Skeletal muscle tissue (tissue), 4 donors: ENCODE measurements around the gene NAT9. TPM values are rescaled to one million over a fixed set of nuclear protein-coding genes. Genes with fewer than 3 reads are reported as not detected.

Experiments used
- H3K27ac ChIP-seq: one replicate; pipeline ENCODE4 v1.7.0; 2013; ENCODE audit warnings: mild to moderate bottlenecking, low read depth, low read length, inconsistent platforms
- H3K27me3 ChIP-seq, 3 donors: one replicate each; pipeline ENCODE4 v1.7.0; 2013; ENCODE audit warnings: low read length in 3 of 3; ENCODE audit not compliant: control insufficient read depth in 3 of 3, insufficient read depth in 3 of 3
- H3K36me3 ChIP-seq, 3 donors: one replicate each; pipeline ENCODE4 v1.7.0; 2013; ENCODE audit warnings: low read length in 3 of 3; ENCODE audit not compliant: control insufficient read depth in 3 of 3, insufficient read depth in 3 of 3
- H3K4me1 ChIP-seq, 3 donors: one replicate each; pipeline ENCODE4 v1.7.0; 2013; ENCODE audit warnings: low read length in 3 of 3, mild to moderate bottlenecking in 3 of 3; ENCODE audit not compliant: control insufficient read depth in 3 of 3, insufficient read depth in 3 of 3
- H3K4me3 ChIP-seq, 3 donors: one replicate each; pipeline ENCODE4 v1.7.0; 2013; ENCODE audit warnings: low read length in 3 of 3
- H3K9ac ChIP-seq, 3 donors: one replicate each; pipeline ENCODE4 v1.7.0; 2013; ENCODE audit warnings: low read length in 3 of 3, mild to moderate bottlenecking in 3 of 3, moderate library complexity in 2 of 3, low read depth in 1 of 3
- H3K9me3 ChIP-seq, 3 donors: one replicate each; pipeline ENCODE4 v1.7.0; 2013; ENCODE audit warnings: low read length in 3 of 3; ENCODE audit not compliant: control insufficient read depth in 3 of 3
- total RNA-seq: library from RNA; depleted of rRNA; stranded (reverse); fragments of >200 nt; gene quantifications from one replicate; pipeline ENCODE4 v1.2.3, GENCODE V29; 2014
- donor health status: Osteomylitis.

Gene NAT9
- total RNA-seq, 1 donor from 2014 or later: 17.7 TPM

- Histone ChIP-seq H3K9ac (no peak overlapping the region), H3K9me3 (no peaks in the 10 kb centered on the region), H3K4me3 (no peak overlapping the region), H3K36me3 (peaks cover 10 to 16% (median 14%) of the 10 kb centered on the region in 3 donors), H3K4me1 (peaks cover 0 to 9% (median 6%) of the 10 kb centered on the region in 3 donors), H3K27ac (no peak overlapping the region), H3K27me3 (no peaks in the 10 kb centered on the region)
Measured at GRCh38 chr17:74805591-74805991, 29.4 kb upstream of the NAT9 start.

GRCh38 chr17:74804683-74805082, 28.5 kb upstream of the NAT9 start:
- peaks cover 14 to 23% (median 19%) of the 10 kb centered on the region in 3 donors for H3K36me3 ChIP-seq
- H3K9ac ChIP-seq: no peak overlapping the region
- H3K9me3 ChIP-seq: no peaks in the 10 kb centered on the region
- no peak overlapping the region for H3K4me3 ChIP-seq
- peaks cover 0 to 9% (median 6%) of the 10 kb centered on the region in 3 donors for H3K4me1 ChIP-seq
- no peak overlapping the region for H3K27ac ChIP-seq
- H3K27me3 ChIP-seq: no peaks in the 10 kb centered on the region

- no peak overlapping the region for H3K9ac ChIP-seq
- no peak overlapping the region for H3K4me3 ChIP-seq
- no peaks in the 10 kb centered on the region for H3K9me3 ChIP-seq
- H3K4me1 ChIP-seq: peaks cover 0 to 9% (median 6%) of the 10 kb centered on the region in 3 donors
- peaks cover 21 to 25% (median 23%) of the 10 kb centered on the region in 3 donors for H3K36me3 ChIP-seq
- no peak overlapping the region for H3K27ac ChIP-seq
- no peaks in the 10 kb centered on the region for H3K27me3 ChIP-seq
Measured at GRCh38 chr17:74803971-74804370, 27.8 kb upstream of the NAT9 start.

GRCh38 chr17:74803388-74803930, 27.3 kb upstream of the NAT9 start:
- H3K9ac ChIP-seq: no peak overlapping the region

GRCh38 chr17:74801896-74802295, 25.8 kb upstream of the NAT9 start:
- Histone ChIP-seq H3K27me3 (no peaks in the 10 kb centered on the region), H3K27ac (no peak overlapping the region), H3K36me3 (peaks cover 32 to 37% (median 36%) of the 10 kb centered on the region in 3 donors), H3K9ac (no peak overlapping the region), H3K9me3 (no peaks in the 10 kb centered on the region), H3K4me1 (peaks cover 0 to 10% (median 9%) of the 10 kb centered on the region in 3 donors), H3K4me3 (no peak overlapping the region)

More at GRCh38 chr17:74803388-74803930, 27.3 kb upstream of the NAT9 start:
- H3K27ac ChIP-seq: no peak overlapping the region
- H3K9me3 ChIP-seq: no peaks in the 10 kb centered on the region
- H3K4me1 ChIP-seq: peaks cover 0 to 9% (median 6%) of the 10 kb centered on the region in 3 donors
- H3K27me3 ChIP-seq: no peaks in the 10 kb centered on the region
- H3K36me3 ChIP-seq: peaks cover 23 to 27% (median 24%) of the 10 kb centered on the region in 3 donors
- H3K4me3 ChIP-seq: no peak overlapping the region

GRCh38 chr17:74800531-74800930, 24.4 kb upstream of the NAT9 start:
- Histone ChIP-seq H3K27ac (no peak overlapping the region), H3K4me3 (no peak overlapping the region), H3K27me3 (no peaks in the 10 kb centered on the region), H3K9me3 (no peaks in the 10 kb centered on the region), H3K36me3 (peaks cover 40 to 49% (median 47%) of the 10 kb centered on the region in 3 donors), H3K9ac (no peak overlapping the region), H3K4me1 (peaks cover 0 to 9% (median 4%) of the 10 kb centered on the region in 3 donors)

- Histone ChIP-seq H3K27me3 (no peaks in the 10 kb centered on the region), H3K9me3 (no peaks in the 10 kb centered on the region), H3K4me3 (no peak overlapping the region), H3K27ac (no peak overlapping the region), H3K36me3 (peaks cover 51 to 61% (median 56%) of the 10 kb centered on the region in 3 donors), H3K4me1 (peaks cover 0 to 4% (median 0%) of the 10 kb centered on the region in 3 donors), H3K9ac (no peak overlapping the region)
Measured at GRCh38 chr17:74799097-74799496, 23.0 kb upstream of the NAT9 start.

- Histone ChIP-seq H3K9me3 (no peaks in the 10 kb centered on the region), H3K36me3 (peaks cover 58 to 67% (median 58%) of the 10 kb centered on the region in 3 donors), H3K4me3 (no peak overlapping the region), H3K9ac (no peak overlapping the region), H3K27me3 (no peaks in the 10 kb centered on the region), H3K4me1 (peaks cover 0 to 4% (median 0%) of the 10 kb centered on the region in 3 donors), H3K27ac (no peak overlapping the region)
Measured at GRCh38 chr17:74798239-74798707, 22.1 kb upstream of the NAT9 start.

- H3K4me1 ChIP-seq: peaks cover 0 to 4% (median 0%) of the 10 kb centered on the region in 3 donors
- peaks cover 61 to 67% (median 63%) of the 10 kb centered on the region in 3 donors for H3K36me3 ChIP-seq
- no peaks in the 10 kb centered on the region for H3K9me3 ChIP-seq
- no peaks in the 10 kb centered on the region for H3K27me3 ChIP-seq
- no peak overlapping the region for H3K4me3 ChIP-seq
- no peak overlapping the region for H3K9ac ChIP-seq
- H3K27ac ChIP-seq: no peak overlapping the region
Measured at GRCh38 chr17:74797824-74798223, 21.7 kb upstream of the NAT9 start.

GRCh38 chr17:74796866-74797265, 20.7 kb upstream of the NAT9 start:
- H3K36me3 ChIP-seq: peaks cover 63 to 71% (median 65%) of the 10 kb centered on the region in 3 donors
- no peak overlapping the region for H3K9ac ChIP-seq
- peaks cover 0 to 4% (median 0%) of the 10 kb centered on the region in 3 donors for H3K4me1 ChIP-seq
- no peak overlapping the region for H3K27ac ChIP-seq
- no peak overlapping the region for H3K4me3 ChIP-seq
- H3K27me3 ChIP-seq: no peaks in the 10 kb centered on the region
- no peaks in the 10 kb centered on the region for H3K9me3 ChIP-seq
